PC-9 (cell line): ENCODE measurements around the gene NHLRC2.

ENCODE experiments used
- CTCF ChIP-seq: fragments of 200-600 bp; sonication (generic); conservative IDR thresholded peaks from 2 replicates; pipeline ENCODE4 v1.6.1; 2017; ENCODE audit warnings: mixed run types, antibody characterized with exemption, mild to moderate bottlenecking, moderate library complexity
- EZH2 ChIP-seq: fragments of 200-600 bp; sonication (generic); IDR thresholded peaks from 2 replicates; pipeline ENCODE4 v1.8.0; 2017; ENCODE audit warnings: antibody characterized with exemption, low read depth

DNA sequence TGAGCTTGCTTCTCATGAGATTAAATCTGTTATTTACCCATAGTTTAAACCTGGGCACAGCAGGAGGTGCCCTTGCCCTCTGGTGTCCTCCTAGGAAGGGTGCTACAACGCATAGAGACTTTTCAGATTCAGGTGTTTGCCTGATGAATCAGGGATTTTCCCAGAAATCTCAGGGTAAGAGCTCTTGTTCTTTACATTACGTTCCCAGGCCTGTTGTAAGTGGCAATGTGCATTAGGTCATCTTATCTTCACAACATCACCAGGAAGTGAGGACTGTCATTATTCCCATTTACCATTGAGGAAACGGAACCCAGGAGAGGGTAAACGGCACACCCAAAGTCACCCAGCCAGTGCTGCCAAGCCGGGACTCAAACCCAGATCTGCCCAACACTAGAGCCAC lies 73.0 kb downstream of the NHLRC2 start:
- TF ChIP-seq CTCF (no peak), EZH2 (no peak)
